HT1080 (cell line): ENCODE data around the gene ZXDC. TPM values are rescaled to one million over a fixed set of nuclear protein-coding genes. Genes with fewer than 3 reads are reported as not detected.

Experiments
- DNase-seq: peaks from one replicate; pipeline ENCODE4 v3.0.0-alpha.2; 2015; ENCODE audit warnings: low read depth
- total RNA-seq: library from RNA; depleted of rRNA; stranded (reverse); fragments of >200 nt; shearing (Covaris generic); gene quantifications from 2 replicates; pipeline ENCODE4 v1.2.3, GENCODE V29; 2014

Gene ZXDC
- total RNA-seq, 1 experiment from 2014 or later: 31.7 TPM

DNA sequence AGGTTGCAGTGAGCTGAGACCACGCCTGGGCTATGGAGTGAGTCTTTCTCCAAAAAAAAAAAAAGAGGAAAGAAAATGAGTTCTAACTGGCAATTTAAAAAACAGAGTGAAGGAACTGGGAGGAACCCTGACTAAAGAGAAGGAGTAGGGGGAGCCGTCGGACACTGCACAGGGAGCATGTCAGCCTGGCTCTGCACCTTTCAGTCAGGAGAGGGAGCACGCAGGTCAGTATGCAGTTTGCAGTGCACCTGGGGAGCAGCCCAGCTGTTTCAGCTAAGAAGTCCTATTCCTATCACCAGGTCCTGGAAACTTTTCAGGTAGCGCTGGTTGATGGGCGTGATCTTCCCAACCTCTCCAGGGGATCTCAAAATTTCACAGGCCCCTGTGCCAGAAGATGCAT lies 14.9 kb upstream of the ZXDC start:
- no peak for DNase-seq

DNA sequence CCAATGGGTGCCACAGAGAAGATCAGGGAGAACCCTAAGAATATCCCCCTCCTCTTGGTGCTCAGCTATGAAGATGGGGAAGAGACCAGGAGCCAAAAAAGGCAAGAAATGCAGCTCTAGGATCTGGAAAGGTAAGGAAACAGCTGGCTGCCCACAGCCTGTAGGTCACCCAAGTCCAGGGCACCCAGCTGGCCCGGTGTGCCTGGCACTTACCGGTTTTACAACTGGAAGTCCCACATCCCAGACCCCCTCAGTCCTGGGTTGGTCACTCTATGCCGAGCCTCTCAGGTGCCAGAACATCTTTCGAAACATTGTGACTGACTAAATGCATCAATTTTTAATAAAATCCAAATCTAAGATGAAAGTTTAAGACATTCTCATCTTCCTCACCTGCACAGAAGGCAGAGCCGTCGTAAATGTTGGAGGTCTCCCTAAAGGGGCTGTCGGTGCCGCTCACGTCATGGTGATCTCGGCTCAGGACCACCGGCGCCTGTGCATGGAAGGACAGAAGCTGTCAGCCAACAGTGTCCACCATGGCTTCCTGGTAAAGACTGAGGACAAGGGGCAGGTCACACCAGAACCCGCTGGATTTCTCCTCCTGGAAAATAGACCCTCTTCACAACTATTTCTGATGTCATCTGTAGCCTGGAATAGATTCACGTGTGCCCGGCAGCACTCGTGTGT lies 13.3 kb upstream of the ZXDC start:
- DNase-seq: no peak

DNA sequence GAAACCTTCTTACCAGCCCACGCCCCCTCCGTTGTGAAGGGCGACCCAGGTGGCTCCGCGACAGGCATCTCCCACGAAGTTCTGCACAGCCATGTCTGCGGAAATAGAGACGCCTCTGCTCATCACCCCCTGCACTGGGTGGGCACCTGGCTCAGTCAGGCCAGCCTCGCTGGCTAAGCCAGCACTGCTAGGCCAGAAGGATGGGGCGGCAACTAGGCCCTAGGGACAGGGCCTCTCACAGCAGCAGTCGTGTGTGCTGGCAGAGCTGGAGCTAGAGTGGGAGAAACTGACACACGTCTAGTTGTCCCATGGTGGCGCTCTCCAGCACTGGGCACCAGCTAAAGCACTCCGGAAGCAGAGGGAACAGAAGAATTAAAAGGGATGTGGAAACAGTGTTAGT lies 12.5 kb upstream of the ZXDC start:
- DNase-seq: no peak

DNA sequence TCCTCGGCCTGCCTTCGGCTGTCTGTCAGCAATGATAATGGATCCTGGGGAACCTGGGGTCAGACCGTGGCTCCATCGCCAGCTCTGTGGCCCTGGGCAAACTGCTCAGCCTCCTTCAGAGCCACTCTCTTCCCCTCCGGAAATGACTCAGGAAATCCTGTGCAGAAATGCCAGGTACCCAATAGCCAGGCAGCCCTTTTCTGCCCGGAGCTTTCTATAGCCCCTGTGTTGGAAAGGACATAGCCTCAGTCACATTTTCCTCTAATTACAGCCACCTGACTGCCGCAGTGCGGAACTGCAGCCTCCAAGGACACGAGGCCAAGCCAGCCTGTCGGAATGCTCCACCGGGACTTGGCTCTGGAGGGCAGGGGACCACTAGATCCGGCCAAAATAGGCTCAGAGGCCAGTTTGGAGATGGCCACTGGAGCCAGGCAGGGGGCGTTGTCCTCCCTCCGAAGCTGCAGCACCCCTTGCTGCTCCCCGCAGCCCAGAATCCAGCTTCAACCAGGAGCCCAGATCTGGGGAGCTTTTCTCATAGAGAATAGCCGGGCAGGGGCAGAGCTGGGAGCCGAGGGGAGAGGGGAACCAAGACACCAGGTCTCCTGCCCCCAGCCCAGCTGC lies 11.6 kb upstream of the ZXDC start:
- DNase-seq: peak; percentile 82

DNA sequence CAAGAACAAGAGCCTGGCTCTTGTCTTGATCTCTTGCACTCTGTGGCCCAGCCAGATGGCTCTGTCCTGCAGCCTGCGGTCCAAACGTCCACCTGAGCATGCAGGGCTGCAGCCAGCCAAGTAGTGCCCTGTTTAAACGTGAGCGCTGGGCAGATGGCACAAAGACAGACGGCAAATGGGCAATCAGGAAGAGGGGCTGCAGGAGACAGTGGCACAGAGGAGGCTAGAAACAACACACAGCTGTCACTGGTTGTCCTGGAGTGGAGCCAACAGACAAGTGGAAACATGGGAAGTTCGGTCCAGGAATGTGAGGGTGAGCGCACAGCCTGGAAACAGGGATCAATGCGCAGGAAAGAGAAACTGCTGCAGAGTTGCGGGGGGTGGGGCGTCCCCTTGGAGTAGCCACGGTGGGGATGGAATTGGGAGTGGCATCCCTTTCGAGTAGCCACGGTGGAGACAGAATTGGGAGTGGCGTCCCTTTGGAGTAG lies 10.7 kb upstream of the ZXDC start:
- DNase-seq: no peak

DNA sequence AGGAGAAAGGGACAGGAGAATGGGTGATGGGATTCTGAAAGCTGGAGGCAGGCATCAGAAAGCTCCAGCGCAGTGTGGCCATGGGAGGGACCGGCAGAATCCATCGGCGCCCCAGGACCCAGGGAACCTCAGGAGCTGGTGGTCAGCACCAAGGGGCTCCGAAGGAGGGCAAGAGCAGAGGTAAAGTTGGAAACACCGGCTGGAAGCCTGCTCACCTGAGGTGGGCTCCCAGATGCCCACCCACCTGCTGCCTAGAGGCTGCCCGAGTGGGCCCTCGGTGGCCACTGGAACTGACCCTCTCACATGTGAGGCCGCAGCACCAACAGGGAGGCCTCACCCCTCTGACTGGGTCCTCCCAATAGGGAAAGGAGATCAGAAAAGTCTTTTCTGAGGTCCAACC lies 10.3 kb upstream of the ZXDC start:
- DNase-seq: no peak

DNA sequence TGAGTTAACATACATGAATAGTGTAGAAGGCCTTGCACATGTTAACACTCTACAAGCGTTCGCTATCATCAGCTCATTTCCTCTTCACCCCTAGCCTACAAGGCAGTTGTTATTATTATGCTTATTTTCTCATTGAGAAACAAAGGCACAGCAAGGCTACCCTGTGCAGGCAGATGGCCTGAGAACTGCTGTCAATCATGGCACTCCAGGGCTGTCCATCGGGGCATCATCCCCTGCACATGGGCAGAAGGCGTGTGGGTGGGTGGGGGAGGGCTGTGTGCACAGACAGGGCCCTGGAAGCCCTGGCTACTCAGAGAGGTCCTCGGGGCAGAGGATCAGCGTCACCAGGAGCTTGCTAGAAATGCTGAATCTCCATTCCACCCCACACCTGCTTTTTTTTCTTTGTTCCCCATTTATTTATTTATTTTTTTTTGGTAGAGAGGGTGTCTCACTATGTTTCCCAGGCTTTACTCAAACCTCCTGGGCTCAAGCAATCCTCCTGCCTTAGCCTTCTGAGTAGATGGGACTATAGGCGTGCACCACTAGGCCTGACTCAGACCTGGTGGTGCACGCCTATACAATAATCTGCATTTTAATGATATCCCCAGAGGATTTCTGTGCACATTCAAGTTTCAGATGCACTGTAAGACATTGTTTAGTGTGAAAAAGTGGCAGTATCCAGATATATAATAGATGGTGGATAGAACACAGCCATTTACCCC lies 9.6 kb upstream of the ZXDC start:
- DNase-seq: no peak

DNA sequence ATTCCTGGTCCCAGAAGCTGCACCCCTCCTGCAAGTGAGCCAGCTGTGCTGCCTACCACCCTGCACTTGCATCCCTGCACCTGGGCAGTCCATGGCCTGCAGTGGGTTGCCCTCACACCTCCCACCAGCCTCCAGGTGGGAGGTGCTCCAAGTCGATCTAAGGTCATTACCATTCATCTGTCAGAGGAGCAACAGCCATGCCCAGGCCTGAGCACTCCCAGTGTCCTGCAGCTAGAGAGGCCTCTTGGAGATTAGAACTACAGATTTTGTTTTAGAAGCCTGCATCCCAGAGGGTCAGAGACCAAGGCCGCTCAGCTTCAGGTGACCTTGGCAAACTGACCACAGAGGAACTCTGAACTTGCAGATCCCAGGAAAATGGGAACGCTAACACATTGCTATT lies 9.0 kb upstream of the ZXDC start:
- no peak for DNase-seq

DNA sequence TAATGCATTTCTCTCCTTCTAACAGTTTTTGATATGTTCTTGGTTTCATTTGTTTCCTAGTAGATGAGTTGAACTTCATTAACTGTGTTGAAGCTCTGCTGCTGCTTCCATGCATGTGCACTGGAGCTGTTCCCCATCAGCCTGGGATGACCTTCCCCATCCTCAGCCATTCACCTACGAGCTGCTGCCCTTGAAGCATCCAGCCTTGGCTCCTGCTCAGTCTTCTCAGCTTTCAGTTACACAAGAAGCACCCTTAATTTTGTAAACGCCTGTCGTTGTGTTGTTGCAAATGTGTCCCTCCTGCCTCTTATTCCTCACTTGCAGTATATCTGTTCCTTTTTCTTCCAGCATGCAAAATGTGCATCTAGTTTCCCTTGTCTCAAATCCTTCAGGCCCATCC lies 8.5 kb upstream of the ZXDC start:
- no peak for DNase-seq

DNA sequence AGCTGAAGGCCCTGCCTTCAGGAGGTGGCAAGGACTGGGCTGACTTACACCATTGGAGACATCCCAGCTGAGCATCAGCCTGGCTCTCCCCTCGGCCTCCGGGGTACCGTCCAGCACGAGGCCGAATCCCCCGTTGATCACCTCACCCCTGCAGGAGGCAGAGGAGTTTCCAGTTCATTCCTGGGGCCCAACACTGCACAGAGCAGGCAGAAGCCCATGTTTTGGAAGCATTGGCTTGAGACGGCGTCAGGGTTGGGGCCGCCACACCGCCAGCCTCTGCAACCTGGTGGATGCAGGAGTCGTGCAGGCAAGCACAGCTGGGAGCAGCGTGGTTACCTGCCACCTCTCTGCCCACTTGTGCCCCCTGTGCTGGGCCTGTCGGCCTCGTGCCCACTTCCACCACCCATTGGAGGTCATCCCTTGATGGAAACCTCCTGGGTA lies 7.7 kb upstream of the ZXDC start:
- no peak for DNase-seq

DNA sequence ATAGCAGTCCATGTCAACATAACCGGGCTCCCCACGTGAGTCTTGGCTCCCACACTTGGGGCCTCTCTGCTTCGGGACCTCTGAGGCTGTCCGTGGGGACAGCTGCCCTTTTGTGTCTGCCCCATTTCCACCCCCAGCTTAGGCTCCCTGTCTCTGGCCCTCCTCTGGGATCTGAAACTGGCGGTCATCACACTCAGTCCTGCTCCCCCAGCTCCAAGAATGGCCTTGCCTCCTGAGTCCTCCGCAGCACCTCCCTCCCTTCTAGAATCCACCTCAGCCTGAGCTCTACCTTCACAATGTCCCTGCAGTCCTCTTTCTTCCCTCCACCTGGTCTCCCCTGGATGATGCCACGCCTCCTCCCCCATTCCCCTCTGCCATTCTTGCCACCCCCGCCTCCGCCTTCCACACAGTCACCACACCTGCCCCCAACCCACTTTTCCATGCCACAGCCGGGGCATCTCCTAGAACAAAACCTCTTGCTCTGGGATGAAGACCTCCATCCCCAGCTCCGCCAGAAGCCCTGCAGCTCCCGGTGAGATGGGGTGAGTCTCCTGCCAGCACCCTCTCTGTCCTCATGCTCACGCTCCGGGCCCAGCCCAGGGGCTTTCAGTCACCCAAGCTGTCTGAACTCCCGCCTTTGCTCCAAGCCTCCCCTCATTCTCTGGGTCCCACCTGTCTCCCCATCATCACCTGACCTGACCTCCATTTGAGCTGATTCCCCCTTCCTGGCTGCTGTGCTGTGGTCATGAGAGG lies 7.0 kb upstream of the ZXDC start:
- DNase-seq: no peak

DNA sequence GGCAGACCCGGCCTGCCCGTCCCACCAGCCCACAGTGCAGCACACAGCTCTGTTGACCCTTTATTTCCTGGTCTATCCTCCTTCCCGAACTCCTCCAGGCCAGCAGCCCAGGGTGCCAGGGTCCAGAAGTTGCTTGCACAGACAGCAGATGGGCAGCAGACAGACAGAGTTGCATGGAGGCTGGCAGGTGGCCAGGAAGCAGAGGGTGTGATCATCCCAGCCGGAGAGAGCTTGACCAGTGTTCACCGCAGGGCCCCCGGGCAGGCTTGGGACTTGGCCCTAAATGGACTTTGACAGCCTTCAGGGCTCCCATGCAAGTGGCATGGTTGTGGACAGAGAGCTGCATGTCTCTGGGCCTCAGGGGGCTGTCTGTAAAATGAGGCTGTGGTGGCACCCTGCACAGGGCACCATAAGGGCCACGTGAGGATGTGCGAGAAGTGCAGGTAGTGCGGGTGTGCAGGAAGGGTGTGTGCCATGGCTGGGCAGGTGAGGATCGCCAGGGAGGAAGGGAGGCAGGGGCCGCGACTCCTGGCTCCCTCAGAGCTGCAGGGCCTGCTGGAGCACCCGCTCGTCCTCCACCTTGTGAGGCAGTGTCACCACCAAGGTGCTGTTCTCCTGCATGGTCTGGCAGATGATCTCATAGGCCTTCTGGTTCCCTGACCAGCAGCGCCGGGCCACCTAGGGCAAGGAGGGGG lies 6.3 kb upstream of the ZXDC start:
- DNase-seq: no peak

DNA sequence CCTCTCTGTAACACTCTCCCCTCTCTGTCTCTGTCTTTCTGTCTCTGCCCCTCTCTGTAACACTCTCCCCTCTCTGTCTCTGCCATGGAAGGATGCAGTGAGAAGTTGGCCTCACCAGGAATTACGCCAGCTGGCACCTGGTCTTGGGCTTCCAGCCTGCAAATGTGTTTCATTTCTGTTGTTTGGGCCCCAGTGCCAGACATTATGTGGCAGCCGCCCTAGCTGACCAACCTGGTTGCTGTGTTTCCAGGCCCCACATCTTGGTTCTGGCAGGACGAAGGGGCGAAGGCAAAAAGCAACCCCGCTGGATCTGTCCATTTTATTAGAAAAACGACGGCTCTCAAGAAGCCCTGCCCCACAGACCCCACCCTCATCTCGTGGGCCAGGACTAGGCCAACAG lies 5.2 kb upstream of the ZXDC start:
- no peak for DNase-seq

DNA sequence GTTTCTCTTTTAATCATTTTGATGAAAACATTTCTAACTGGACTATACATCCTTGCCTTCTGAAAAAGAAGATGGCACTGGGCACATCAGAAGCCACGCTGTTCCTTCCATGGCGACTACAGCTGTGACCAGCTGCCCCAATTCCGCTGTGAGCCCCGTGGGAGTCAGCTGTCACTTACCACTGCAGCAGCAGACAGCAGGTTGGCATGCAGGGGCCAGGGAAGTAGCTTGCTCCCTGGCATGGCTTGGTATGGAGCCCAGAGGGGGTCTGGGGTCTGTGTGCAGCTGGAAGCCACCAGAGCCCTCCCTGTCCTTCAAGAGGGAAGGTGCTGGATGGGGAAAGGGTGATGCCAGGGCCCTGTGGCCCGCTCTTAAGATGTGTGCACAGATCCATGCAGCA lies 4.5 kb upstream of the ZXDC start:
- DNase-seq: no peak

DNA sequence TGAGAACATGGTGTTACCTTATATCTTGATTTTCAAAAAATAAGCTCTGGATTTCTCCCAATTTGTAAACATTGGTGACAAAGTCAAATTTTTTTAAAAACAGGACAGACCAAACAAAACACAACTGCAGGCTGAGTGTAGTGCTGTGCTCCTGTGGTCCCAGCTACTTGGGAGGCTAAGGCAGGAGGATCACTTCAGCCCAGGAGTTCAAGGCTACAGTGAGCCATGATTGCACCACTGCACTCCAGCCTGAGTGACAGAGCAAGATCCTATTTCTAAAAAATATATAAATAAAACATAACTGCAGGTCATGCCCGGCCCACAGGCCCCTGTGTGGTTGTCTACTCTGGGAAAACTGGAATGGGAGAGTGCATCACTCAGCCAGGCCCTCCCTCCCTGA lies 4.0 kb upstream of the ZXDC start:
- DNase-seq: no peak

DNA sequence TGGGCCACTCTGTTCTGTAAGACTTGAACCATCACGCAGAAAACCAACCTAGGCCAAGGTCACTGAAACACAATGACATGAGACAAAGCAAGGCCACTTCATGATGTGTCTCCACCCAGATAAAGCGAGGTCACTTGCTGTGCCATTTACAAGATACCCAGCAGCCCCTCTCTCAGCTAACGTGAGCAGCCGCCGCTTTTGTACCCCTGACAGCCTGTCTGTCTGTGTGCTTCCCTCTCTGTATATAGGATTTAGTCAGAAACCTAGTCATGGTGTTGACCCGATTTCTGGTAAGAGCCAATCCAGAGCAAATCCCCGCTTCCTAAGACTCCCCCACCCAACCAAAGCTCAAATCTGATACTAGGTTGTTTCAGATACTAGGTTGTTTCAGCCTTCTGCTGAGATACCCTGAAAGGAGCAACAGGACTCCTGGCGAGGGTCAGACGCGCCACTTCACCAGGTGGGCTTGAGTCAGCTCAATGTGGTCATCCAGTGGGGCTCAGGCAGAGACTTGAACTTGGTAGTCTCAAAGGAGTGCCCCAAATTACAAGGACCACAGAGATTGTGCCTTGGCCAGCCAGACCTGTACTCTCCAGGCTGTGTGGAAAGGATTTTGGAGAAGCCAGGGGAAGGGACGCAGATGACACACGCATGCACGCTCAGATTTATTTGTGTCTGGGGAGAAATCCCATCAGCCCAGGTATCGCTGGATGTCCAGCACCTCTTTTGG lies 3.1 kb upstream of the ZXDC start:
- DNase-seq: no peak

DNA sequence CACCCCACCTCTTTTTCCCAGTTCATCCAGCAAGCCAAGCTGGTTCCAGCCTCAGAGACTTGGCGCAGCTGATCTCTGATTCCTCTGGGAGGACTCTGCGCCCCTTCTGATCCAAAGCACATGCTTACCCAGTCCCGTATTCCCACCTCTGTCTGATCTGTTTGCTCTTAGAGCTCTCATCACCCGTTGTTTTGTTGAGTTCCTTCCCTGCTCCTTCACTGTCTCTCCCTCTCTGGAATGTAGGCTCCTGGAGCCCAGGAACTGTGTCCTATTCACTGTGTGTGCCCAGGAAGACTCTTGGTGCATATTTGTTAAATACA lies 1.3 kb upstream of the ZXDC start:
- no peak for DNase-seq

DNA sequence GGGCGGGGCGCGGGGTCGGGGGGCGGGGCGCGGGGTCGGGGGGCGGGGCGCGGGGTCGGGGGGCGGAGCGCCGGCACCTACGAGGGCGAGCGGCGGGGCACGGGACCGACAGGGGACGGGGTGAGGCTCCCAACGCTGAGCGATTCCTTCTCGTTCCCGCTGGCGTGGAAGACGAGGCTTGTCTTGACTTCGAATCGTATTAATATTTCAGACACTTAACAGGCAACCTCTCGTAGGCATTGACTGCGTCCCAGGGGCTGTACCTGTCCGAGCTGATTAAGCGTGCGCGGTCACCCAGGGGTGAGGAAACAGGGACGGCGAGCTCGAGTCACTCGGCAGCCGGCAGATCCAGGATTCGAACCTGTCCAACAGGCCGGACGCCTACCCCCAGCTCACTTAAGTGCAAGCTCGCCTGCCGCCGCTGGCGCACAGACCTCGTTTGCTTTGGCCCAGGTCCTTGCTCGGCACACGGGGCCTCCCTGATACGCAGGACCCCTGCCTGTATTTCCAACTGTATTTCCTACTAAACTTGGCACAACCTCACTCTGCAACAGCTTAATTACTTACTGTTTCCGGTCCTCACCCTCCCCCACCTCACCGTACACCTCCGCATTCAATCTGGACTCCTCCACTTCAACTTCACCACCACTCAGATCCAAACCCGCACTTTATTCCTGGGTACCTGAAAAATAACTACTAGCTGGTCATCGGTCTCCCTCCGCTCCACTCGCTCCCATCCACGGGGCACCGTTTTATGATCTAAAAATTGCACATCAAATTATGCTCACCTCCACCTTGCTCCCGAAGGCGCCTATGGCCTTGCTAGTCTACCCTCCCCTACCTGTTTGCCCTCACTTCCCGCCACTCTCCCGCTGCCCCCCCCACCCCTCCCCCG lies 722 bp upstream of the ZXDC start:
- peak; percentile 28 for DNase-seq

DNA sequence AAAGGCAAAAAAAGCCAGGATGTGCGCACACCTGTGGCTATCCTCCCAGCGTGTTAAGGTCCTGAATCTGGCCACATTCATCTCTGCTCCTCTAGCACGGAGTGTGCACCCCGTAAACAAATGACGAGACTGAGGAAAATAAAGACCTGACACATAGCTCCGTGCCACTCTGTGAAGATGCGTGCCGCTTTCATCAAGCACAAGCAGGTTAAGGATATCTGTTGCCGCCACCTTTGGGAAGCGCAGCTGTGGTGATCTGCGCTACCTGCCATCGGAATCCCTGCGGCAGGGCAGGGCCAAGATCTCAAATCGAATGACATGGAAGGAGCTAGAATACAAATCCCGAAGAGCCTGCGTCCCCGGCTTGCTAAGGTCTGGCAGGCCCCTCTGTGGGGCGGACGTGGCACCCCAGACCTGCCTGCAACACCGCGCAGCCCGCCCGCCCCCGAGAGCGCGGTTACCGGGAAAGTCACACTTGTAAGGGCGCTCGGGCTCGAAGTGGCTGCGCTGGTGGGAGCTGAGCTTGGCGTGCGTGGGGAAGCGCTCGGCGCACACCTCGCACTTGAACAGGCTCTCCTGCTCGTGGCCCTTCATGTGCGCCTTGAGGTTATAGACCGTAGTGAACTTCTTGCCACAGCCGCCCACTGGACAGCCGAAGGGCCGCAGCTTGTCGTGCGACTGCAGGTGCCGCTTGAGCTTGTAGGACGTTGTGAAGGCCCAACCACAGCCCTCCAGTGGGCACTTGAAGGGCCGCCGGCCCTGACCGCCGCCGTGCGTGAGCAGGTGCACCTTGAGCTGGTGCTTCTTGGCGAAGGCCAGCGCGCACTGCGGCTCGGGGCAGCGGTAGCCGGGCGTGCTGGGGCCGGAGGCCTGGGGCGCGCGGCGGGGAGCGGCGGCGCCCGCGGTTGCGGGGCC lies 936 bp downstream of the ZXDC start:
- DNase-seq: peak; percentile 39
